B cell (primary cell): ENCODE results near the gene SHISAL2A. TPM values are rescaled to one million over a fixed set of nuclear protein-coding genes. Genes with fewer than 3 reads are reported as not detected.

Source experiments
- ATAC-seq: fragments of 200-7000 bp; cut with Tn5 transposase; one replicate; pipeline ENCODE4 v1.10.0; 2021; ENCODE audit warnings: low read depth, mild to moderate bottlenecking, moderate number of reproducible peaks, moderate library complexity
- CTCF ChIA-PET: fragments of 350-600 bp; sonication (Branson Sonifier 250); formaldehyde crosslinking; loops from one replicate; lab custom pipeline; 2021; ENCODE audit warnings: antibody characterized with exemption, inconsistent platforms; lab: Charles Lee
- POLR2A ChIA-PET: fragments of 350-600 bp; sonication (Branson Sonifier 250); formaldehyde crosslinking; loops from one replicate; lab custom pipeline; 2021; ENCODE audit warnings: antibody characterized with exemption; lab: Charles Lee
- DNase-seq: peaks from one replicate; pipeline ENCODE4 v3.0.0; 2013
- H2AFZ ChIP-seq: 2 replicates; pipeline ENCODE4 v1.6.1; 2012; ENCODE audit warnings: mild to moderate bottlenecking, low read depth, low read length; ENCODE audit not compliant: insufficient read depth, poor library complexity, severe bottlenecking
- H3K27ac ChIP-seq, 2 donors: 1 replicate in 1 of 2; 2 replicates in 1 of 2; pipeline ENCODE4 v1.5.1; 2012 to 2013; ENCODE audit warnings: low read length in 2 of 2, mild to moderate bottlenecking in 2 of 2, moderate library complexity in 1 of 2
- H3K27me3 ChIP-seq, 4 experiments: fragments of 200-600 bp in 1 of 4; sonication (generic) in 1 of 4; replicated peaks in 1 of 4; 1 replicate in 2 of 4; 2 replicates in 2 of 4; pipeline versions ENCODE4 v1.6.1 to v1.7.0; 2013 to 2016; ENCODE audit warnings: low read length in 3 of 4, mild to moderate bottlenecking in 2 of 4, mixed read lengths in 1 of 4, moderate library complexity in 1 of 4; ENCODE audit not compliant: insufficient read depth in 4 of 4, control insufficient read depth in 3 of 4; ENCODE audit errors: control extremely low read depth in 1 of 4
- H3K36me3 ChIP-seq, 2 experiments: replicated peaks in 1 of 2; 1 replicate in 1 of 2; 2 replicates in 1 of 2; pipeline versions ENCODE4 v1.6.1 to v1.7.1; 2013; ENCODE audit warnings: low read length in 1 of 2; ENCODE audit not compliant: insufficient read depth in 2 of 2, control insufficient read depth in 1 of 2; ENCODE audit errors: control extremely low read depth in 1 of 2, extremely low read depth in 1 of 2
- H3K4me1 ChIP-seq, 2 donors: fragments of 200-600 bp in 1 of 2; sonication (generic) in 1 of 2; 1 replicate in 1 of 2; 2 replicates in 1 of 2; pipeline versions ENCODE4 v1.5.1 to v1.6.1; 2013 to 2017; ENCODE audit warnings: low read length in 2 of 2; ENCODE audit not compliant: control insufficient read depth in 2 of 2, insufficient read depth in 2 of 2
- H3K4me2 ChIP-seq: replicated peaks from 2 replicates; pipeline ENCODE3; 2012; ENCODE audit warnings: mild to moderate bottlenecking, low read depth, low read length; ENCODE audit not compliant: poor library complexity, severe bottlenecking
- H3K4me3 ChIP-seq, 5 experiments: fragments of 200-600 bp in 1 of 5; sonication (generic) in 1 of 5; 1 replicate in 3 of 5; 2 replicates in 2 of 5; pipeline versions ENCODE4 v1.5.1 to v1.7.0; 2011 to 2016; ENCODE audit warnings: low read length in 4 of 5, mild to moderate bottlenecking in 4 of 5, low read depth in 2 of 5, control low read depth in 1 of 5, moderate library complexity in 1 of 5; ENCODE audit not compliant: insufficient read depth in 1 of 5; ENCODE audit errors: control extremely low read depth in 1 of 5, extremely low read depth in 1 of 5
- H3K79me2 ChIP-seq: fragments of 200-600 bp; sonication (generic); one replicate; pipeline ENCODE4 v1.6.0; 2016; ENCODE audit warnings: low read length; ENCODE audit not compliant: control insufficient read depth, insufficient read depth
- H3K9ac ChIP-seq: fragments of 200-600 bp; sonication (generic); 2 replicates; pipeline ENCODE4 v1.6.1; 2017; ENCODE audit warnings: mild to moderate bottlenecking, low read length, moderate library complexity
- H3K9me3 ChIP-seq, 3 donors: one replicate each; pipeline versions ENCODE4 v1.6.1 to v1.7.1; 2013; ENCODE audit warnings: low read length in 2 of 3; ENCODE audit not compliant: control insufficient read depth in 2 of 3, insufficient read depth in 1 of 3; ENCODE audit errors: control extremely low read depth in 1 of 3
- H4K20me1 ChIP-seq: 2 replicates; pipeline ENCODE4 v1.6.0; 2012; ENCODE audit warnings: mild to moderate bottlenecking, low read length; ENCODE audit not compliant: insufficient read depth, control insufficient read depth, poor library complexity, severe bottlenecking
- H3K27ac Mint-ChIP-seq: one replicate; pipeline ENCODE4 v1.8.0; 2021; ENCODE audit warnings: mixed read lengths
- H3K27me3 Mint-ChIP-seq: one replicate; pipeline ENCODE4 v1.8.0; 2021; ENCODE audit warnings: mixed read lengths
- H3K4me1 Mint-ChIP-seq: one replicate; pipeline ENCODE4 v1.8.0; 2021; ENCODE audit warnings: mixed read lengths
- H3K4me3 Mint-ChIP-seq: one replicate; pipeline ENCODE4 v1.8.0; 2021; ENCODE audit warnings: mixed read lengths
- H3K9me3 Mint-ChIP-seq: one replicate; pipeline ENCODE4 v1.8.0; 2022; ENCODE audit warnings: mixed read lengths; ENCODE audit not compliant: insufficient read depth
- EZH2 ChIP-seq: IDR thresholded peaks from 2 replicates; pipeline ENCODE4 v1.6.1; 2012; ENCODE audit warnings: borderline replicate concordance, low read depth, mild to moderate bottlenecking, moderate library complexity, low read length; ENCODE audit not compliant: insufficient read depth, poor library complexity, severe bottlenecking
- WGBS: methylation state at CpG from one replicate; pipeline ENCODE4 v1.1.5; 2013; ENCODE audit warnings: missing lambda C conversion rate; ENCODE audit not compliant: insufficient coverage; 5-methylcytosine and 5-hydroxymethylcytosine counted together
- intact Hi-C: fragments of 100-400 bp; cut with micrococcal nuclease; formaldehyde crosslinking; loops from one replicate; pipeline ENCODE4 v1.10.0; 2022
- polyA plus RNA-seq: library from polyadenylated mRNA; depleted of rRNA; stranded (reverse); fragments of >200 nt; gene quantifications from 2 replicates; pipeline ENCODE4 v1.2.3, GENCODE V29; 2012
- total RNA-seq, 2 donors: library from RNA; stranded (reverse); fragments of 120-200 nt in 1 of 2; gene quantifications; 1 replicate in 1 of 2; 2 replicates in 1 of 2; pipeline versions ENCODE4 v1.2.3 to v1.2.4, GENCODE V29; 2013 to 2022
- TF ChIP-seq, protein P1 (sequence below): fragments of 200-600 bp; IDR thresholded peaks from one replicate; pipeline ENCODE4 v1.8.0; 2022; ENCODE audit warnings: antibody characterized with exemption, mild to moderate bottlenecking

The SHISAL2A gene
- total and polyA plus RNA-seq, 2 donors (not counting 1 experiment from before 2014, with no cell fraction given), result 63.3 to 91.0 TPM

DNA sequence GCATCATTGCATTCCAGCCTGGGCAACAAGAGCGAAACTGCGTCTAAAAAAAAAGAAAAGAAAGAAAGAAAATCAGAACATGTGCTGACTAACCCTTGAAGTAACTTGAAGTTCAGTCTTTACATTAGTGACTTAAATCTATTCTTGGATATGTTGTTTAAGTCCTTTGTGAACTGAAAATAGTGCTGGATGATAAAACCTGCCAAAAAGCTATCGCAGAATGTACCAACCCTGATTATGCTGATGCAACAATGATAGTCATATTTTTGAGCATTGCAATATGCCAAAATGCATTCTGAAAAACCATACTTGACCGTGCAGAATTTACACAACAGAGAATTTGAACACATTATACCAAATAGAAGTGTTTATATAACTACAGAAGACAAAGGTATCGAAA lies 30.7 kb downstream of the SHISAL2A start:
- DNase-seq, result no peak
- Mint-ChIP-seq H3K27me3 (no peaks in the 10 kb centered on the region), H3K27ac (no peak overlapping the region), H3K4me1 (peaks cover 30% of the 10 kb centered on the region), H3K9me3 (no peaks in the 10 kb centered on the region), H3K4me3 (no peak overlapping the region)
- Histone ChIP-seq H3K79me2 (peaks cover 11% of the 10 kb centered on the region), H3K9me3 (no peaks in the 10 kb centered on the region), H3K36me3 (peaks cover 1 to 42% of the 10 kb centered on the region in 2 experiments), H3K4me2 (no peak overlapping the region), H3K27me3 (no peaks in the 10 kb centered on the region), H3K9ac (no peak overlapping the region), H4K20me1 (no peaks in the 10 kb centered on the region), H2AFZ (no peak overlapping the region), H3K27ac (no peak overlapping the region), H3K4me3 (no peak overlapping the region), H3K4me1 (peaks cover 4 to 8% of the 10 kb centered on the region in 2 donors)
- no peak for ATAC-seq
- intact Hi-C loops, result no loop called here
- POLR2A ChIA-PET, result interaction anchor here (0.6 to 2.3 kb wide), 2 partner anchors 31 to 112 kb away, joined by 3 to 9 read pairs; partner anchors contain the start of gene SHISAL2A
- TF ChIP-seq EZH2, result no peak
- TF ChIP-seq, protein P1, sequence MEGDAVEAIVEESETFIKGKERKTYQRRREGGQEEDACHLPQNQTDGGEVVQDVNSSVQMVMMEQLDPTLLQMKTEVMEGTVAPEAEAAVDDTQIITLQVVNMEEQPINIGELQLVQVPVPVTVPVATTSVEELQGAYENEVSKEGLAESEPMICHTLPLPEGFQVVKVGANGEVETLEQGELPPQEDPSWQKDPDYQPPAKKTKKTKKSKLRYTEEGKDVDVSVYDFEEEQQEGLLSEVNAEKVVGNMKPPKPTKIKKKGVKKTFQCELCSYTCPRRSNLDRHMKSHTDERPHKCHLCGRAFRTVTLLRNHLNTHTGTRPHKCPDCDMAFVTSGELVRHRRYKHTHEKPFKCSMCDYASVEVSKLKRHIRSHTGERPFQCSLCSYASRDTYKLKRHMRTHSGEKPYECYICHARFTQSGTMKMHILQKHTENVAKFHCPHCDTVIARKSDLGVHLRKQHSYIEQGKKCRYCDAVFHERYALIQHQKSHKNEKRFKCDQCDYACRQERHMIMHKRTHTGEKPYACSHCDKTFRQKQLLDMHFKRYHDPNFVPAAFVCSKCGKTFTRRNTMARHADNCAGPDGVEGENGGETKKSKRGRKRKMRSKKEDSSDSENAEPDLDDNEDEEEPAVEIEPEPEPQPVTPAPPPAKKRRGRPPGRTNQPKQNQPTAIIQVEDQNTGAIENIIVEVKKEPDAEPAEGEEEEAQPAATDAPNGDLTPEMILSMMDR, result no peak
- WGBS, result 100% methylated on average over 1 of the region's 5 CpGs
- CTCF ChIA-PET, result interaction anchor here (1.1 to 1.4 kb wide), 2 partner anchors 30 to 38 kb away, joined by 3 to 4 read pairs; partner anchors contain the start of gene SHISAL2A
